Hippocampal formation (tissue), 2 donors: ENCODE measurements around the gene GLCCI1.

Experiments used
- DNase-seq, 2 donors: peaks; one replicate each; lab custom pipeline; 2025; lab: John Stamatoyannopoulos, UW

The GLCCI1 gene

GRCh38 chr7:7964250-7964649 lies 4.3 kb upstream of the GLCCI1 start:
- no peak for DNase-seq

- no peak for DNase-seq
These were observed 3.9 kb upstream of the GLCCI1 start for GRCh38 chr7:7964691-7965090.

- no peak for DNase-seq
These were observed 3.3 kb upstream of the GLCCI1 start for GRCh38 chr7:7965301-7965700.

GRCh38 chr7:7966141-7966734 lies 2.4 kb upstream of the GLCCI1 start:
- DNase-seq: no peak

GRCh38 chr7:7967886-7968543 lies 581 bp upstream of the GLCCI1 start:
- DNase-seq: no peak

- peak; percentile 40 to 70 for DNase-seq
These were observed 975 bp downstream of the GLCCI1 start for GRCh38 chr7:7969306-7970236.

GRCh38 chr7:7970237-7970530 lies 1.6 kb downstream of the GLCCI1 start:
- DNase-seq: peak in 1 of 2 donors; percentile 70

- peak; percentile 11 to 53 for DNase-seq
These were observed 2.1 kb downstream of the GLCCI1 start for GRCh38 chr7:7970531-7971307.

- DNase-seq: no peak
These were observed 2.9 kb downstream of the GLCCI1 start for GRCh38 chr7:7971308-7972040.

GRCh38 chr7:7972128-7972527 lies 3.5 kb downstream of the GLCCI1 start:
- peak in 1 of 2 donors; percentile 10 for DNase-seq

GRCh38 chr7:7972922-7973594 lies 4.5 kb downstream of the GLCCI1 start:
- DNase-seq: no peak

- no peak for DNase-seq
These were observed 8.1 kb downstream of the GLCCI1 start for GRCh38 chr7:7976677-7977076.

GRCh38 chr7:7977774-7978173 lies 9.2 kb downstream of the GLCCI1 start:
- DNase-seq: no peak

- no peak for DNase-seq
These were observed 10.3 kb downstream of the GLCCI1 start for GRCh38 chr7:7978860-7979259.

- no peak for DNase-seq
These were observed 11.0 kb downstream of the GLCCI1 start for GRCh38 chr7:7979558-7979957.

GRCh38 chr7:7980134-7980533 lies 11.5 kb downstream of the GLCCI1 start:
- DNase-seq: no peak

GRCh38 chr7:7982904-7983303 lies 14.3 kb downstream of the GLCCI1 start:
- DNase-seq: no peak

GRCh38 chr7:7984424-7984823 lies 15.8 kb downstream of the GLCCI1 start:
- no peak for DNase-seq

- DNase-seq: no peak
These were observed 20.1 kb downstream of the GLCCI1 start for GRCh38 chr7:7988706-7989105.

GRCh38 chr7:7989133-7989532 lies 20.5 kb downstream of the GLCCI1 start:
- DNase-seq: no peak
